ENCODE data around the gene SYS1.

SYS1 gene

DNA sequence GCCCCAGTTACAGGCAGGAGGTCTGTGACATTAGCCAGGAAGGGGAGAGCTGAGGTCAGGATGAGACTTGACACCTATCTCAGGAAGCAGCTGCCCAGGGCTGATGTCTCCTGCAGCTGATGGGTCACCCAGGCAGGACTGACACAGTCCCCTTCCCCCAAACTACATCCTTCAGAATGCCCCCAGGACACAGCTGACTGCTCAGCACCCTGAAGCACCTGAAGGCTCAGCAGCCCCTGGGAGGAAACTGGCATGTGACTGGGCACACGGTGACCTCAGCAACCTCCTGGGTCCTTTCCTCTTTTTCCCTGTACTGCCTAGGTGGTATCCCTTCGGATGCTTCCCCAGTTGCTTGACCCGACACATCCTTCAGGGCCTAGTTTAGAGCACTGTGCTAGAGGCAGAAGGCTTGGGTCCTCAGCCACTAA lies 16.7 kb upstream of the SYS1 start:
- TF ChIP-seq, protein P1, sequence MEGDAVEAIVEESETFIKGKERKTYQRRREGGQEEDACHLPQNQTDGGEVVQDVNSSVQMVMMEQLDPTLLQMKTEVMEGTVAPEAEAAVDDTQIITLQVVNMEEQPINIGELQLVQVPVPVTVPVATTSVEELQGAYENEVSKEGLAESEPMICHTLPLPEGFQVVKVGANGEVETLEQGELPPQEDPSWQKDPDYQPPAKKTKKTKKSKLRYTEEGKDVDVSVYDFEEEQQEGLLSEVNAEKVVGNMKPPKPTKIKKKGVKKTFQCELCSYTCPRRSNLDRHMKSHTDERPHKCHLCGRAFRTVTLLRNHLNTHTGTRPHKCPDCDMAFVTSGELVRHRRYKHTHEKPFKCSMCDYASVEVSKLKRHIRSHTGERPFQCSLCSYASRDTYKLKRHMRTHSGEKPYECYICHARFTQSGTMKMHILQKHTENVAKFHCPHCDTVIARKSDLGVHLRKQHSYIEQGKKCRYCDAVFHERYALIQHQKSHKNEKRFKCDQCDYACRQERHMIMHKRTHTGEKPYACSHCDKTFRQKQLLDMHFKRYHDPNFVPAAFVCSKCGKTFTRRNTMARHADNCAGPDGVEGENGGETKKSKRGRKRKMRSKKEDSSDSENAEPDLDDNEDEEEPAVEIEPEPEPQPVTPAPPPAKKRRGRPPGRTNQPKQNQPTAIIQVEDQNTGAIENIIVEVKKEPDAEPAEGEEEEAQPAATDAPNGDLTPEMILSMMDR (IDR thresholded peaks at IDR 0.05) = no peak

DNA sequence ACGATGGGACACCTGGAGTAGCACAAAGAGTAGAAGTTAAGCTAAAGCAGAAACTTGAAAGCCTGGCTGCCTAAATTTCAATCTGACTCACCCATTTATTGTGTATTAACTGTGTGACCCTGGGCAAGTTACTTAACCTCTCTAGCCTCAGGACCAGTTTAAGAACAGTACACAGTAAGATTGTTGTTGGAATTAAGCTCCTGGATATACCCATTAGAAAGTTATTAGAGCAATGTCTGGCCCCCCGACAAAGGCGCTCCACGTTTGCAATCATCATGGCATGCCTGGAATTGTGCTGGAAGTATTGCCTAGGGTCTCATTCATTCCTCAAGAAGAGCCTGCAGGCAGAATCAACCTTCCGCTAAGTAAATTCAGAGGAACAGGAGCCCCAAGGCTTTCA lies 16.1 kb upstream of the SYS1 start:
- TF ChIP-seq, protein P1 (IDR thresholded peaks at IDR 0.05) = no peak

DNA sequence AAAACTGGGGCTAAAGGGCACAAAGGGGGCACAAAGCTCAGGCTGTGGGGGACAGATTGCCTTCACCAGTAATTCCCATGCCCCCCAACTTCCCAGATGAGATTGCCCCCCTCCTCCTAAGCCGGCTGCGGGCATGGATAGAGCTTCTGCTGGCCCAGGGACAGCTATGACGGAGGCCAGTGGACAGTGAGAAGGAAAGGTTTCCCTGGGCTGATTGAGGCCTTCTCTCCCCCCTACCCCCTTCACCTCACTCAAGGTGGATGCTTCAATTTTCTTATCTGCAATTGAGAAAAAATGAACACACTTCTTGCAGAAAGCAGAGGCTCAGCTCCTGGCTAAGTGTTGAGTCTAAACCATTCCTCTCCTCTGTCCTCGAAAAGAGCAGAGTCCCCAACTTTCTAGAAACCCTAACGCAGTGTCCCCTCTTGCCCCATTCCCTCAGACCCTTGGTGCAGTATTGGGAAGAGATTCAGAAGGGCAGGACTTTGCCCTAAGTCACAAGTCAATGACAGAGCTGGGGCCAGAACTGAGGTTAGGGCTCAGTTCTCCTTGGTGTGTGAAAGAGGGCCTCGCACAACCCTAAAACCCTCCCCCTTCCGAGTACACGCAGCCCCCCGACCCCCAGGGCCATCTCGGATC lies 15.5 kb upstream of the SYS1 start:
- TF ChIP-seq, protein P1 (IDR thresholded peaks at IDR 0.05) = no peak

DNA sequence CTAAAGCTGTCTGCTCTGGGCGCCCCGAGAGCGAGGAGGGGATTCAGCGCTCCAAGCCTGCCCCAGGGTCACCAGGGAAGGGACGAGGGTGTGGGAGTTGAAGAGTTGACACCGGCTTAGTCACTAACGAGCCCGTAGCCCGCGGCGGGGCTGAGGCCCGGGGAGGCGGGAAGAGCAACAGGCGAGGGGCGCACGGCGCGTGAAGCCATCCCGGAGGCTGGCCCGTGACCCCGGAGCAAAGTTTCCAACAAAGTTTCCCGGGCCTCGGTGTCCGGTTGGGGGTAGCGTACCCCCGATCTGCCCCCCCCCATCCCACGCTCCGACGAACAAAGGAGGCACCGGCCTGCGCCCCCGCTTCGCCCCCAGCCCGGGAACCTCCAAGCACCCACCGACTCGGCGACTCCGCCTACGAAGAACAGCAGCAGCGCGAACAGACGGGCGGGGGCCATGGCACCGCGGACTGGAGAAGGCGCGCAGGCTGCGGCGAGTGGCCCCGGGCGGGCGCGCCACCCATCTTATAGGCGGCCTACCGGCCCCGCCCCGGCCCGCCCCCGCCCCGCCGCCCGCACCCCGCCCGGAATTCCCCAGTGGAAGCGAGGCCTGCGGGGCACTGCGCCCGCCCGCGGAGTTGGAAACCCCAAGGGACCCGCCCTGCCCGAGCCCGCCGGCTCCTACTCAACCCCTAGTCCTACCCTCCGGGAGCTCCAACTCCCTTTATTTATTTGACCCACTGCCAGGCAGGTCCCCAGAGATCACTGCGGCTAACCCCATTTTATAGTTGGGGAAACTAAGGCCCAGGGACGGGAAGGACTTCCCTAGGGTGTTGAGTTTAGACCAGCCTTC lies 14.8 kb upstream of the SYS1 start, which contains the start of gene SDC4:
Gene SDC4, minus strand, starts transcription at position 489 of the 843 bp plus-strand sequence. Its CDS starts 40 bp downstream, at position 449.
- TF ChIP-seq, protein P1 (IDR thresholded peaks at IDR 0.05) = no peak

DNA sequence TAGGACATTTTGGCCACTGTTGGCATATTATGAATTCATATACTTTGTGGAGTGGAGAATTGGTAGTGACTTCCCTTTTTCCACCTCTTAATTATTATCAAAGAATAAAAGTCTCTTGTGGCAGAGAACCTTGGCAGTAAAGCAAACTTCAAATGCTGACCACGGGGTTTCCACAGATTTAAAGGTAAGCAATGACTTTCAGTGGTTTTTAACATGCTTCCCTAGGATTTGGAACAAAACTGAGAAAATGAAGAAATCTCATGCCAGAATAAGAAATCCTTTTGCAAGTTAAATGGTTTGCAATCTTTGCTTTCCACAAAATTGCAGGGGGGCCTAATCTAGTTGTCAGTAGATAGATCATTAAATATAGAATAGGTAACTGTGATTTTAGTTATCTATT lies 12.7 kb upstream of the SYS1 start:
- TF ChIP-seq, protein P1 (IDR thresholded peaks at IDR 0.05) = no peak

DNA sequence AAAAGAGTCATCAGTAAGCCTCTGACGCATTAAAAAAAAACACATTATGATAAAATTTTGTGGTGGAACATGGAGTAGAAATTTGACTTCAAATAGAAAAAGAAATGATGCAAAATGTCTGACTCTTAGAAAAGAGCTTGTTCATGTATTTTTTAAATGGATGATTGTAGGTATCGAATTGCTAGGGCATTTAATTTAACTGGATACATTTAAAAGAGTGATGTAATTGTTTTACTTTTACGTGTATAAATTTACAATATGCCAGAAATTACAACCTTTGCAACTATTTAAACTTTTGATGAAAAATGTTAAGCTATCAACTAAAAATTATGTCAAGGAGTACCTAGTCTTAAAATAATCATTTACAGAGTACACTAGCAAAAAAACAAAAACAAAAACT lies 10.2 kb upstream of the SYS1 start:
- TF ChIP-seq, protein P1 (IDR thresholded peaks at IDR 0.05) = no peak

DNA sequence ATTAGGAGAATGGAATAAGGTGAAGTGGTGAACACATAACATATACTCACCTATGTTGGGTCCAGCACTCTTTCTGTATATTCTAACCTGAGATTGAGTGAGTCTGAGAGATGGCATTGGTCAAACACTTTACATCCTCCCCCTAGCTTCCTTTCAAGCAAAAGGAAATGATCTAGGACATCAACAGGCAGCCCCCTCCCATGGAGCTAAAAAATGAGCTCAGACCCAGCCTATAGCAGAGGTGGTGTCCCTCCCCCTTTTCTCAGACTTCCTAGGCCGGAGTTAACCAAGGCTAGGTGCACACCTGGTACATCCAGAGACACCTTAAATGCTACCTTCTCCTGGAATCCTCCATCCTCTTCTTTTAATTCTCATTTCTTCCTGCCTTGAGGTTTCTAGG lies 9.2 kb upstream of the SYS1 start:
- TF ChIP-seq, protein P1 (IDR thresholded peaks at IDR 0.05) = no peak
